Fibroblast of skin of left quadriceps (primary cell): Measurements from ENCODE around the gene SLC16A3.
"Not testable (repeated sequence)": the region's sequence is repeated elsewhere in the genome, so short reads cannot be mapped to it uniquely, and the experiment has no call there.

Experiments
- DNase-seq, 2 experiments: peaks; one replicate each; pipeline ENCODE4 v3.0.0-alpha.2; 2013; ENCODE audit warnings: low read depth in 2 of 2

Gene SLC16A3

DNA sequence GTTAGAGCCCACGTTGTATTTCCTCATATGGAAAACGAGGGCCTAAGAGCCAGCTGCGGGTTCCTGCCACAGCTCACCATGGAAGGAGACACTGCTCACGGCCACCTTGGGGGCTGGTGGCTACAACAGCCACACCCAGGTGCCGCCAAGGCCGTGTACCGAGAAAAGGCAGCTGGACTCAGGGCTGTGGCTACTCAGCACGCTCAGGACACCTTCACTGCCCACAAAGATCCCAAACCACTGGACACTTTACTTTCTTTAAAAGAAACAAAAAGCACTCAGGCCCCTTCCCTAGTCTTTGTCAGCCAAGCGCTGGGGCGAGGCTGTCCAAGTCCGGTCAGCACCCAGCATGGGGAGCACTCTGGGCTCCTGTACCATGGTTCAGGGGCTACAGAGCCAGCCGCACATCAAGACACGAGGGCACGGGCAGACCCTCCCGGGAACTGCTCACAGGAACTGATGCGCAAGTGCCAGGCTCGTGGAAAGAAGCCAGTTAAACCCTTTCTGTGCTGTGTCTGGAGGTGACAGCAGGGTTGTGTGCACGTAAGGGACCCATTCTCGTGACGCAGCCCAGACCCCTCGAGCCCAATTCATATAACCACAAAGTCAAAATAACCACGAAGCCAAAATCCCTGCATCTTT is 18.5 kb downstream of the SLC16A3 start:
- no peak for DNase-seq

DNA sequence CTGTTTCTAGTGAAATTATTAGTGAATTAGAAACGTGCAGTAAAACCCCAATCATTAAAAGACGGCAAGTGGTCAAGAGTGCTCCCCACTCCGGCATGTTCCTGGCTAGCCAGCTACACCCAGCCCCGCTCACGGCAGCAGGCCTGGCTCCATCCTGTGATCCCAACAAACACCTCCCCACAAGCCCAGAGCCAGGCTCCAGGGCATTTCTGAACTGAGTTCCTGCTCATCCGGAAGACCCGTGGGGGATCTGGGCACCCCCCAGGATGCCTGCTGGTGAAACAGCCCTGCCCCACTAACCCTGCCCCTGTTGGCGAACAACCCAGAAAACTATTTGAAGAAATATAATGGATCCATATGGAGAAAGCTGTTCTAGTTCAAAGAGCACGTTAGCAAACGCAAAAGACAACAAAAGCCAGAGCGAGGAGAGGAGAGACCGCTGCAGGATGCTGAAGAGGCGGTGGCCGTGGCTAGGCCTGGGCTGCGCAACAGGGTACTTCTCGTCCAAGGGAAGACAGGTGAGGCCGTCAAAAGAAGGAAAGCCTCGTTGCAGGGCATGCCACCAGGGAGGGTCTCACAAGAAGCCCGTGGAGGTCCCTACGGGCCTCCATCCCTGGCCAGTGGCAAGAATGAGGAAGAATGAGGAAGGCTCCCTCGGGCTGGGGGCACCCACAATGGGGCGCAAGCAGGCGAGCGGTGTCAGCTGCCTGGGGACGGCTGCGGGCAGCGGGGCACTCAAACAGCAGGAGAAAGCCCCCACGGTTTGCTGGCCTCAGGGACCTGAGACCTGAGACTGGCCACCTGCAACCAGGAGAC is 19.2 kb downstream of the SLC16A3 start:
- no peak for DNase-seq

DNA sequence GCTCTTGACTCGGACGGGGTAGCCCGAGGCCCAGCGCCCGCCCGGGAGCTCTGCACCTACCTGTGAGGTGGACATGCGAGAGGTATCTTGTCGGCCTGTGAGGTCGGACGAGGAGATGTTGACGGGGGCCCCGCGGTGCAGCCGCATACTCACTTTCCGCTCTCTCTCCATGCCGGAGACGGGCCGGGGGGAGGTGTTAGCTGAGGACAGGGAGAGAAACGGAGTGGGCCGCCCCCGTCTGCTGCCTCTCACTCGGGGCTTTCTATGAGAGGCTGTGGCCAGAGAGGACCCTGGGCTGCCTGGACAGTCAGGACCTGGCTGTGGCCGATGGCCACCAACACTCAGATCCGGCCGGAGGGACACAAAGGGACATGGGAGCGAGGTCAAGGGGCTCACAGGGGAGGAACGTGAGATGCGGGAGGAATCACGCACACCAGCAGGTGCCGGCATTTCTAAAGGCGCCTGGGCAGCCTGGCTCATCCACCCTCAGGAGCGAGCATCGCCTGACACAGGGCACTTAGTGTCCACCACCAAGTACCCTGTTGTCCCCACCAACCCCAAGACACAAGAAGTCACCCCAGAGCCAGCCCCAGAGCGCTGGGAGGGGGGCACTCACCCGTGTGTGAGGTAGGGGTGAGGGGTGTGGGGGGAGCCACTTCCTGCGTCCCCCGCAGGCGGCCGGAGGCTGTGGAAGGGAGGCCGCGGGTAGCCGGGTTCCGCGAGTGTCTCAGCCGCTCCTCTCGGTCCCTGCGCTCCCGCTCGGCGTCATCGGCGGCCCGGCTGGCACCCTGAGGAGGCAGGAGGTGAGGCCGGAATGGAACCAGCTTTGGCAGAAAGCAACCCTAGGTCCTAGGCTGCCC is 20.2 kb downstream of the SLC16A3 start:
- DNase-seq = no peak

DNA sequence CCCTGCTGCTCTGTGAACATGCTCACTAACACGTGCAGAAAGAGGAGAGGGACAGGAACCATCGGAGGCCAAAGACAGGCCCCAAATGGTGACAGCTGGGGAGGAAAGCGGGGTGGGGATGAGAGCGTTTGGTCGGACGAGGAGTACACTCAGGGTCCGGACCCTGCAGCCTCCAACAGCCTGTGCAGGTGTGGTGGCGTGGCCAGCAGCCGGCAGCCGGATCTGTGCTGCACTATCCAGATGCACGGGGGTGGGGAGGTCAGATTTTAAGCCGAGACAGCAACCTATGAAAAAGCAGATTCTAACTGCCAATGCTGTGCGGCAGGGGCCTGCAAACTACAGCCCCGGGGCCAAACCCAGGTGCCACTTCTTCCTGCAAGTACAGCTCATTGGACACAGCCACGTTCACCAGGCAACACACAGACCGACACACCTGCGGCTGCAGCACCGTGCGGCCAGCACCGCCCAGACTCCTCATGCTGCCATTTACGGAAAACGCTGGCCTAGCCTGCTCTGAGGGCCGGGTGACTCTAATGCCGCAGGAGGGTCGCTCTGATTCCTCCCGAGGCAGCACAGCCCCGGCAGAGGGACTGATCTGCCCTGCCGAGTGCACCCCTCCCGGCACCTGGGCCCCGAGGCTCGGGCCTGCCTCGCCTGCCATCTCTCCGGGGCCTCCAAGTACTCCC is 21.2 kb downstream of the SLC16A3 start:
- DNase-seq = no peak

DNA sequence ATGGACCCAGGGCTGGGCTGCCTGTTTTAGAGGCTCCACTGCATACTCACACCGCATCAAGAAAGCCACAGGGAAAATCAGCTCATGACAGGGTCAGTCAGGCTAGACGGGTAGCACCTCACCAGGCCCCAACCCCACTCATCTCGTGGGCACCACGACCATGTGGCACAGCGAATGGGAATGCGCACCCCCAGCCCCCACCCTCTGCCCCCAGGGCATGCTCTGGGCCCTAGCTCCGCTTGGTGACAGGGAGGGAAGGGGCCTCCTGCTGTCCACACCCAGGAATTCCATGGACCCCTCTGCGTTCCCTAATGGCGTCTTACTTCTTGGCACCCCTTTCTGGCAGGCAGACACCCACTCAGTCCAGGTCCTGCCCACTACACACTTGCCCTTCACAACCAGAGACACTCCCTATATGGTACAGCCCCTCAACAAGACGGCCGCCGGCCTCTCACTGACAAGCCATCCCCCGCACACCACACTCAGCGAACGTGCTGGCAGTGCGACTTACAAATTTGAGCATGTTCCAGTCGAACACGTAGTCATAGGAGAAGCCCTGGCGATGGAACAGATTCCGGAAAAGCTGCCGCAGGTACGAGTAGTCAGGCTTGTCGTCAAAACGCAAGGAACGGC is 22.1 kb downstream of the SLC16A3 start:
- no peak for DNase-seq

DNA sequence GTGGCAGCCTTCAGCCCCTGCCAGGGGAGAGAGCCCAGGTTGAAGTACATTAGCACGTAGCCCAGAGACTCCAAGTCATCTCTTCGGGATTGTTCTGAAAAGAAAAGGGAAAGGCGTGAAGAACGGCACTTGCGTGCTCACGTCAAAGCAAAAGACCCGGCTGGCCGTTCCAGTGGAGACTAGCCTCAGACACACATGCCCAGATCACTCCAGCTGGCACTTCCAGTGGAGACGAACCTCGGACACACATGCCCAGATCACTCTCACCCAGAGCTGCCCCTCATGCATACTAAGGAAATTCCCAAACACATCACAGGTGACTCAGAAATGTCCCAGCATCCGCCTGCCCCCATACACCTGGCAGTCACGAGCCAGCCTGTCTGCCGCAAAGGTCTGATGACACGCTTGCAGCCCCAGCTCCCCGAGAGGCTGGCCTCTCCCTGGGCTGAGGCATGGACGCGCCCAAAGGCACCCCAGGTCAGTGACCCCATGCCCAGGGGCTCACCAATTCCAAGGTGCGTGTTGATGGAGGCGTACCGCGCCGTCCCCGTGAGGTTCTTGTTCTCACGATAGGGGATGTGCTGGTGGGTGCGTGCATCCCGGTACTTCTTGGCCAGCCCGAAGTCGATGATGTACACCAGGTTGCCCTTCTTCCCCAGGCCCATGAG is 23.8 kb downstream of the SLC16A3 start:
- no peak for DNase-seq

DNA sequence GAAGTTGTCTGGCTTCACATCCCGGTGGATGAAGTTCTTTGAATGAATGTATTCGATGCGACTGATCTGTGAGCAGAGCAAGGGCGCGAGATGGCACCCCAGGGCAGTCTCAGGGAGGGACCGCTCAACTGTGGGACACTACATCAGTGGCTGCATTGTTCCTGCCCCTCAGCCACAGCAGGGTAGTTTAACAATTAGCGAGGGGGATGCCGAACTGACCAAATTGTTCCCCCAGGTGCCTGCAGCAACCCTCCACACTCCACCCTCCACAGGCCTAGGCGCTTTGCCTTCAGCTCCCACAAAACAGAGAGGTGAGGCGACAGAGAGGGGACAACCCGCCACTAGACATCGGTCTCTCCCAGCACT is 24.3 kb downstream of the SLC16A3 start:
- DNase-seq = no peak

DNA sequence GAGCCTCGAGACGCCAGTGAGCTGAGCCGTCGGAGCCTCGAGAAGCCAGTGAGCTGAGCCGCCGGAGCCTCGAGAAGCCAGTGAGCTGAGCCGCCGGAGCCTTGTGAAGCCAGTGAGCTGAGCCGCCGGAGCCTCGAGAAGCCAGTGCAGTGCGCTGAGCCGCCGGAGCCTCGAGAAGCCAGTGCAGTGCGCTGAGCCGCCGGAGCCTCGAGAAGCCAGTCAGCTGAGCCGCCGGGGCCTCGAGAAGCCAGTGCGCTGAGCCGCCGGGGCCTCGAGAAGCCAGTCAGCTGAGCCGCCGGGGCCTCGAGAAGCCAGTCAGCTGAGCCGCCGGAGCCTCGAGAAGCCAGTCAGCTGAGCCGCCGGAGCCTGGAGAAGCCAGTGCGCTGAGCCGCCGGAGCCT is 25.3 kb downstream of the SLC16A3 start:
- DNase-seq = not testable (repeated sequence)

DNA sequence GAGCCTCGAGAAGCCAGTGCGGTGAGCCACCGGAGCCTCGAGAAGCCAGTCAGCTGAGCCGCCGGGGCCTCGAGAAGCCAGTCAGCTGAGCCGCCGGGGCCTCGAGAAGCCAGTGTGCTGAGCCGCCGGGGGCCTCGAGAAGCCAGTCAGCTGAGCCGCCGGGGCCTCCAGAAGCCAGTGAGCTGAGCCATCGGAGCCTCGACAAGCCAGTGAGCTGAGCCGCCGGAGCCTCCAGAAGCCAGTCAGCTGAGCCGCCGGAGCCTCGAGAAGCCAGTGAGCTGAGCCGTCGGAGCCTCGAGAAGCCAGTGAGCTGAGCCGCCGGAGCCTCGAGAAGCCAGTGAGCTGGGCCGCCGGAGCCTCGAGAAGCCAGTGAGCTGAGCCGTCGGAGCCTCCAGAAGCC is 25.9 kb downstream of the SLC16A3 start:
- not testable (repeated sequence) for DNase-seq

DNA sequence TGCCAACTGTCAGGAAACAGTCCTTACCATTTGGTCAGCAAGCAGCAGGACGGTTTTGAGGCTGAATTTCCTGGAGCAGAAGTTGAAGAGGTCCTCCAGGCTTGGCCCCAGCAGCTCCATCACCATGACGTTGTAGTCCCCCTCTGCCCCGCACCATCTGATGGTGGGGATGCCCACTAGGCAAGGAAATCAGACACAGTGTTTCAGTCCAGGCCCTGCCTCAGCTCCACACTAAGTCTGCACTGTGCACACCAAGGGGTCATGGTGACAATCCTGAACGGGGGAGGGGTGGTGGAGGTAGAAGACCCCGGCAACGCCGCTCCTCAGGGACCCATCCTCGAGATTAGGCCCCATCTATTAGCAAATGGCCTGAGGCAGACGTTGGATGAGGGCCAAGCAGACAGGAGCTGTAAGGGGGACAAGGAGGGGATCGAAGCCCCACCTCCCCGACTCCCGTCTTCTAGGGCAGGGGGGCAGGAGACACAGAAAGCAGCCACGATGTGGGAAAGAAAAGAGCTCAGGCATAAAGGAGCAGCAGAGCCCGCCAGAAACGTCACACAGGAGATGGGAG is 26.6 kb downstream of the SLC16A3 start:
- no peak for DNase-seq

DNA sequence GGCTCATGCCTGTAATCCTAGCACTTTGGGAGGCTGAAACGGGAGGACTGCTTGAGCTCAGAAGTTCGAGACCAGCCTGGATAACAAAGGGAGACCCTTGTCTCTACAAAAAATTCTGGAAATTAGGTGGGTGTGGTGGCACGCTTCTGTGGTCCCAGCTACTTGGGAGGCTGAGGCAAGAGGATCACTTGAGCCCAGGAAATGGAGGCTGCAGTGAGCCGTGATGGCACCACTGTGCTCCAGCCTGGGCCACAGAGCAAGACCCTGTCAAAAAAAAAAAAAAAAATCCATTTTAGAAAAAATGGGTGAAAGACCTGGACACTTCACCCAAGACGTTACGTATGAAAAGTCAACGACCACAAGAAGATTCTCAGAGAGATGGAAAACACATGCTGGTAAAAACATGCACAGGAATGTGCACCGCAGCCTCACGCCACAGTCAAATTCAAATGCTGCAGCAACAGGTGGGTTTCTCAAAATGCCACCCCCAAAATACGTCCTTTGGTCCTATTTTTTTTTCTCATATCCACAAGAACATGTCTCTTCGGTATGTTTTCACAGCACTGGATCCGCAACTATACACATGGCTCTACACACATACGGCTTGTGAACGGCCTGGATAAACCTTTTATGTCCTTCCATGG is 27.5 kb downstream of the SLC16A3 start:
- DNase-seq = no peak

DNA sequence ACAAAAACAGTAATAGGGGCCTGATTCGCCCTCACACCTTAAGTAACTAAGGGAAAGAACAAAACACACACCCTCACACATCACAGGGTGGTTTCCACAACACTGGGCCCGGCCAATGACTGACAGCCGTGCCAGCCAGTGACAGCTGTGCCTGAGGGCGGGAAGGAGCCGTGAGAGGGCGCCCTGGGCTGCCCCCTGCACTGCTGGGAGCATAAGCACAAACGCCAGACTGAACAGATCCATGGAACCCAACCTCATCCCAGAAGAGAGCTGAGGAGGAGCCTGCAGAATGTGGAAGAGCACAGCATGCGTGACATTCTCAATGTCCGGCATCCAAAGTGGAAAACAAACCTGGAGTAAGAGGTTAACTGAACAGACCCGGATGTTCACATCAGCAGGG is 28.6 kb downstream of the SLC16A3 start:
- no peak for DNase-seq

DNA sequence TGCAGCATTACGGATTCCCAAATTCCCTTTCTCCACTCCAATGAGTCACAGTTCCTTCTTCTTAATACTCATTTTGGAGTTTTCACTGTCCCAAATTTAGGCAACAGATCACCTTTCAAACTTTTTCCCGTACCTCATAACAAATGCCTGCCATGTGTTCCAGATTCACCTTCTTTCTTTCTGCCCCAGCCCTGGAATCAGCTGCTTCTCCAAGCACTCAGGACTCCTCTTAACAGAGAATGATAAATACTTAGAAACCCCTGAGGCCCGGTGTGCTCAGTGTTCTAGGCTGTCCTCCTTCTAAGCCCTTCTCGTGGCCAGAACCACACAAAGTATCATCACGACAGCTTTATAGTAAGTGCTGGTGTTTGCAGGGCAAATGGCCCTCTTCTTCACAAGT is 29.7 kb downstream of the SLC16A3 start:
- DNase-seq = no peak

DNA sequence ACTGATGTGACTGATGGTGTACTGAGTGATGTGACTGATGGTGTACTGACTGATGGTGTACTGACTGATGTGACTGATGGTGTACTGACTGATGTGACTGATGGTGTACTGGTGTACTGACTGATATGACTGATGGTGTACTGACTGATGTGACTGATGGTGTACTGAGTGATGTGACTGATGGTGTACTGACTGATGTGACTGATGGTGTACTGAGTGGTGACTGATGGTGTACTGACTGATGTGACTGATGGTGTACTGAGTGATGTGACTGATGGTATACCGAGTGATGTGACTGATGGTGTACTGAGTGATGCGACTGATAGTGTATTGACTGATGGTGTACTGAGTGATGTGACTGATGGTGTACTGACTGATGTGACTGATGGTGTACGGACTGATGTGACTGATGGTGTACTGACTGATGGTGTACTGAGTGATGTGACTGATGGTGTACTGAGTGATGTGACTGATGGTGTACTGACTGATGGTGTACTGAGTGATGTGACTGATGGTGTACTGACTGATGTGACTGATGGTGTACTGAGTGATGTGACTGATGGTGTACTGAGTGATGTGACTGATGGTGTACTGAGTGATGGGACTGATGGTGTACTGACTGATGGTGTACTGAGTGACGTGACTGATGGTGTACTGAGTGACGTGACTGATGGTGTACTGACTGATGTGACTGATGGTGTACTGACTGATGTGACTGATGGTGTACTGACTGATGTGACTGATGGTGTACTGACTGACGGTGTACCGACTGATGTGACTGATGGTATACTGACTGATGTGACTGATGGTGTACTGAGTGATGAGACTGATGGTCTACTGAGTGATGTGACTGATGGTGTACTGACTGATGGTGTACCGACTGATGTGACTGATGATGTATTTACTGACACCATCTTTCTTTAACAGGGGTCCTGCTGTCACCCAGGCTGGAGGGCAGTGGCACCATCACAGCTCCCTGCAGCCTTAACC is 31.4 kb downstream of the SLC16A3 start:
- DNase-seq = not testable (repeated sequence)

DNA sequence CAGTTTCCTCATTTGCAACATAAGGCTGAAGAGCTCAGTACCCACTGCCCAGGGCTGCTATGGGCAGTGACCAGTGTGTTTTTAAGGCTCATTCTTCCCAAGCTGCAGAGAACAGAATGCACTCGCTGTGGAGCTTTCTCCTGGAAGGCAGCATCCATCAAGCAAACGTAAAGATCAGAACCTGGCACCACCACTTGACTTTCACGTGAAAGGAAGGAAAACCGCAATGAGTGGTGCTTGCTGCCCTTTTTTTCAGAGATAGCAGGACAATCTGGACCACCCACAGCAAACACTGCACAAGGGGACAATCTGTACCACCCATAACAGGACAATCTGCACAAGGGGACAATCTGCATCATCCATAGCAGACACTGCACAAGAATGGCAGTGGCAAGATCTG is 33.5 kb downstream of the SLC16A3 start:
- DNase-seq = no peak

DNA sequence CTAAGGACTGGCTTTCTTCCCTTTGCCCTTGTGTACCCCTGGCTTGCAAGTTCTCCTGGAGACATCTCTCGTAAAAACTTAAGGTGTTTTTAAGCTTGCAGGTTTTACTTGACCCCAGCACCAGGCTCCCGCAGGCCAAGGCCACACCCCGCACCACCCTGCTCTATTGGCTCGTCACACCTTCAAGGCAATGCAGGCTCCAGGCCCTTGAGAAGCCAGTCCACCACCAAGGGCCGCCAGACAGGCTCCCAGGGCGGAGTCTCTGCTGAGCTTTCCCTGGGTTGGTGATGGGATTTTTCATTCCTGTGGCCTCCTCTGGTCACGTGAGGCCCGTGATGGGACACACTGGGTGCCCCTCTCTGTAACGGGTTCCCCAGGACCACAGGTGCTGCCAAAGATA is 34.8 kb downstream of the SLC16A3 start:
- no peak for DNase-seq

DNA sequence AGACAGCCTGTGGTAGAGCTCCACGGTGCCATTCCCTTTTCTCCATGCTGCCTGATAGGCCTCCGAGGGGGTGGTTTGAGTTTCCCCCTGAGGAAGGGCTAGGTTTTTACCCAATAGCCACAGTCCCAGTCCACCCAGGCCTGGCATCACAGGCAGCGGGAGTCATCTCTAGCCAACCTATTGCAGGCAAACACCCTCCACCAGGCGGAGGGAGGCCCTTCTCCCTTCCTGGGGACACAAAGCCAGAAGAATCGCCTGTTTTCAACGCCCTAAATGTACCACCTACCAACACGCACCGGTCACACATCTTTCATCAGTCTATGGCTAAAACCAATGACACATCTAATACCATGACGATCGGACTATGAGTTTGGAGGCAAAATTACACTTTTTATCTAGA is 37.3 kb downstream of the SLC16A3 start:
- no peak for DNase-seq

DNA sequence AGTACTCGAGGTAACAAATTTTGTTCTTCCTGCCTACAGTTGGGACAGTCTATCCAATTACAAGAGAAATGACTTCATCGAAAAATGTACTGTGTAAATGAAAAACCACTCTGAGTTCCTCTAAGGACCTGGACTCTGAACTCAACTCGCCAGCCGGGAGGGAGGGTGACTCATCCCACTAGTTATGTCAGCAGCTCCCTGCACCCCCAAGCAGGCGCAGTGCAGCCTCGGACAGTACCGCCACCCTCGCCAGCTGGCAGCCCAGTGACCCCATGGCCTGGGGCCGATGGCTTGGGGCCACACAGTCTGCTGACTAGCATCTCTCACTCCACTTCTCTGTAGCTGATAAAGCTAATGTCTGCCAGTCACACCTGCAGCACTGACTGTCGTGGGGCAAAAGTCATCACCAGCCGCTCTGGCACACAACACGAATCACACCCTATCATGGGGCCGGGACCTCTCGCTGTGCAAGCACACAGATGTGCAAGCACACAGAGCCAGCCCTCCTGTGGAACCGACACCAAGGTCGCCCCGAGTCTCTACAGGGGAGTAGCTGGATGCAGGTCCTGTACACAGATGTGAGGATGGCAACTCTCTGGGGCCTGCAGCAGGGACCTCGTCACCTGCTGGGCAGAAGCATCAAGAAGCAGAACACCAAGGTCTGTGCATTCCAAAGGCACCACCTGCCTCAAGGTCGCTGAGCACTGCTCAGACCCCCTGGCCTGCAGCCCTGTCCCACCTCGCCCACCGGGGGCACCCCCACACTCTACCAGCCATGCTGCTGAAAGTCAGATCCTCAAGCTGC is 38.9 kb downstream of the SLC16A3 start:
- peak; percentile 60 to 63 for DNase-seq
